Body of pancreas (tissue), 4 donors: ENCODE results near the gene KRTAP10-1. TPM values are rescaled to one million over a fixed set of nuclear protein-coding genes. Genes with fewer than 3 reads are reported as not detected.
A peak's percentile ranks its signal among the peaks of the same experiment; 100 is the strongest.

Source experiments
- ATAC-seq: fragments of 150-250 bp; one replicate; pipeline ENCODE4 v1.9.1; 2016
- DNase-seq, 4 donors: peaks; one replicate each; pipeline ENCODE4 v3.0.0-alpha.2; 2019
- H3K27ac ChIP-seq, 4 donors: fragments of 200-600 bp; sonication (generic); 1 replicate in 3 of 4; 2 replicates in 1 of 4; pipeline versions ENCODE4 v1.5.1 to v1.6.1; 2016 to 2019; ENCODE audit warnings: mild to moderate bottlenecking in 1 of 4, mixed read lengths in 1 of 4, moderate library complexity in 1 of 4
- H3K27me3 ChIP-seq, 2 donors: fragments of 200-600 bp; sonication (generic); one replicate each; pipeline ENCODE4 v1.6.0; 2016; ENCODE audit warnings: mild to moderate bottlenecking in 1 of 2
- H3K36me3 ChIP-seq, 2 donors: fragments of 200-600 bp; sonication (generic); replicated peaks in 1 of 2; 2 replicates each; pipeline ENCODE4 v1.5.1; 2016; ENCODE audit warnings: low read depth in 2 of 2; ENCODE audit not compliant: insufficient read depth in 1 of 2
- H3K4me1 ChIP-seq: fragments of 200-600 bp; sonication (generic); one replicate; pipeline ENCODE4 v1.6.0; 2016
- H3K4me3 ChIP-seq, 2 donors: fragments of 200-600 bp; sonication (generic); 1 replicate in 1 of 2; 2 replicates in 1 of 2; pipeline ENCODE4 v1.5.1; 2016 to 2019
- H3K9me3 ChIP-seq, 3 donors: fragments of 200-600 bp; sonication (generic); 1 replicate in 2 of 3; 2 replicates in 1 of 3; pipeline ENCODE4 v1.5.1; 2016
- POLR2A ChIP-seq, 3 donors: fragments of 450-650 bp; IDR thresholded peaks; one replicate each; pipeline ENCODE4 v1.6.1; 2016; ENCODE audit warnings: antibody characterized with exemption in 3 of 3, mild to moderate bottlenecking in 2 of 3
- WGBS, 2 donors: methylation state at CpG; one replicate each; pipeline ENCODE4 v1.1.5; 2017; 5-methylcytosine and 5-hydroxymethylcytosine counted together
- intact Hi-C: fragments of 100-400 bp; cut with DNase I; formaldehyde crosslinking; loops from one replicate; pipeline ENCODE4 v1.15.1; 2023
- total RNA-seq, 2 donors: library from RNA; depleted of rRNA; stranded (reverse); fragments of >200 nt; gene quantifications; one replicate each; pipeline ENCODE4 v1.1.0, GENCODE V29; 2016
- TF ChIP-seq, protein P1 (sequence below), 7 experiments: fragments of 450-650 bp in 4 of 7; fragments of 200-600 bp in 3 of 7; sonication (generic) in 3 of 7; IDR thresholded peaks; one replicate each; pipeline ENCODE4 v1.5.1; 2016 to 2019; ENCODE audit warnings: antibody characterized with exemption in 7 of 7

The KRTAP10-1 gene
- total RNA-seq, 2 donors from 2014 or later = not detected

DNA sequence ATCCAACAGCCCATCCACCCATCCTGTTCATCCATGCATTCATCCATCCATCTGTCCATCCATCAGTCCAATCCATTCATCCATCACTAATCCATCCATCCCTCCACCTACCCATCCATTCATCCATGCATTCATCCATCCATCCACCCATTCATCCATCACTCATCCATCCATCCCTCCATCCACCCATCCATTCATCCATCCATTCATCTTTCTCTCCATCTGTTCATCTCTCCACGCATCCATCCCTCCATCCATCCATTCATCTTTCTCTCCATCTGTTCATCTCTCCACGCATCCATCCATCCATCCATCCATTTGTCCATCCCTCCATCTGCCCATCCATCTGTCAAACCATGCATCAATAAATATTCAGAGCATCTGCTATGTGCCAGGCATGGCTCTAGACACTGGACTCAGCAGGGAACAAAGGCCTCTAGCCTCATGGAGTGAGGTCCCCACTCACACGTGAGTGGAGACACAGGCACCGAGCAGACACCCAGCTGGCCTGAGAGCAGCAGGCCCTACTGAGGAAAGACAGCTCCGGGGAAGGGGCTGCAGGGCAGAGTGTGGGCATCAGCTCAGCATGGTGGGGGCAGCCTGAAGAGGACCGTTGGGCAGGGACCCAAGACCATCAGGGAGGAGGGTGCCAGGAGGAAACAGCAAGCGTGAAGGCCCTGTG lies 9.6 kb downstream of the KRTAP10-1 start:
- H3K36me3 ChIP-seq = no peaks in the 10 kb centered on the region
- no peaks in the 10 kb centered on the region for H3K27me3 ChIP-seq
- no peak overlapping the region for H3K4me3 ChIP-seq
- intact Hi-C loops = no loop called here
- WGBS, 2 donors = 69 to 74% methylated on average over 7 of the region's 7 CpGs
- H3K9me3 ChIP-seq = no peaks in the 10 kb centered on the region
- no peaks in the 10 kb centered on the region for H3K4me1 ChIP-seq
- TF ChIP-seq, protein P1, sequence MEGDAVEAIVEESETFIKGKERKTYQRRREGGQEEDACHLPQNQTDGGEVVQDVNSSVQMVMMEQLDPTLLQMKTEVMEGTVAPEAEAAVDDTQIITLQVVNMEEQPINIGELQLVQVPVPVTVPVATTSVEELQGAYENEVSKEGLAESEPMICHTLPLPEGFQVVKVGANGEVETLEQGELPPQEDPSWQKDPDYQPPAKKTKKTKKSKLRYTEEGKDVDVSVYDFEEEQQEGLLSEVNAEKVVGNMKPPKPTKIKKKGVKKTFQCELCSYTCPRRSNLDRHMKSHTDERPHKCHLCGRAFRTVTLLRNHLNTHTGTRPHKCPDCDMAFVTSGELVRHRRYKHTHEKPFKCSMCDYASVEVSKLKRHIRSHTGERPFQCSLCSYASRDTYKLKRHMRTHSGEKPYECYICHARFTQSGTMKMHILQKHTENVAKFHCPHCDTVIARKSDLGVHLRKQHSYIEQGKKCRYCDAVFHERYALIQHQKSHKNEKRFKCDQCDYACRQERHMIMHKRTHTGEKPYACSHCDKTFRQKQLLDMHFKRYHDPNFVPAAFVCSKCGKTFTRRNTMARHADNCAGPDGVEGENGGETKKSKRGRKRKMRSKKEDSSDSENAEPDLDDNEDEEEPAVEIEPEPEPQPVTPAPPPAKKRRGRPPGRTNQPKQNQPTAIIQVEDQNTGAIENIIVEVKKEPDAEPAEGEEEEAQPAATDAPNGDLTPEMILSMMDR (IDR thresholded peaks at IDR 0.05) = no peak
- no peak for TF ChIP-seq POLR2A (IDR thresholded peaks at IDR 0.05)
- DNase-seq = peak in 1 of 4 donors; percentile 6
- H3K27ac ChIP-seq = no peak overlapping the region
- no peak for ATAC-seq

DNA sequence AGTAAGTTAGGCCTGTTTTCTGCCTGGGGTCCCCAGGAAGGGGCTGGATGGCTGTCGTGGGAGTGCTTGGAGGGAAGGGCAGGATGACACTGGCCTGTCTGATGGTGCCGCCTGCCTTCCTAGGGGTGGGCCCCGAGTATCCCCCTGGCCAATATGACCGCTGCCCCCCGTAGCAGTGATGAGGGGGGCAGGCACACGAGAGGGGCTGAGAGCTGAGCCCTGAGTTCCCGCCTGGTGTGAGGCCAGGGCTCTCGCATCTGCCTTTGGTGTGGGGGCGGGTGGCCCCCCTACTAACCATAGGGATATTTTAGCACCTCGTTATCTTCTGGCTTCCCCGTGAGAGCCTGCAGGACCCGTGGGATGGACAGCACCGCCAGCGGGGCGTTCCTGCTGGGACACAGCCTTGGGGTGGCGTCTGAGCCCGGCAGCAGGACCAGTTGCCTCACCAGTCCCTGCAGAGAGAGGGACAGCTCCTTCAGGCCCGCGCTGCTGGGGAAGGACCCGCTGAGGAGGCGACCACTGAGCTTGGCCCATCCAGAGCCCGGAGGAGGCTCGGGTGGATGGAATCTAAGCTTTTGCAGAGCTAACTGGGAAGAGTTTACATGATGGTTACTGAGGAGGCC lies 10.4 kb downstream of the KRTAP10-1 start:
- no peaks in the 10 kb centered on the region for H3K9me3 ChIP-seq
- H3K27ac ChIP-seq = no peak overlapping the region
- TF ChIP-seq, protein P1 (IDR thresholded peaks at IDR 0.05) = no peak
- no peak for TF ChIP-seq POLR2A (IDR thresholded peaks at IDR 0.05)
- ATAC-seq = no peak
- H3K27me3 ChIP-seq = no peaks in the 10 kb centered on the region
- H3K4me1 ChIP-seq = no peaks in the 10 kb centered on the region
- no peaks in the 10 kb centered on the region for H3K36me3 ChIP-seq
- intact Hi-C loops = no loop called here
- WGBS, 2 donors = 20 to 56% methylated on average over 1 to 16 of the region's 23 CpGs
- peak in 1 of 4 donors; percentile 3 for DNase-seq
- no peak overlapping the region for H3K4me3 ChIP-seq

DNA sequence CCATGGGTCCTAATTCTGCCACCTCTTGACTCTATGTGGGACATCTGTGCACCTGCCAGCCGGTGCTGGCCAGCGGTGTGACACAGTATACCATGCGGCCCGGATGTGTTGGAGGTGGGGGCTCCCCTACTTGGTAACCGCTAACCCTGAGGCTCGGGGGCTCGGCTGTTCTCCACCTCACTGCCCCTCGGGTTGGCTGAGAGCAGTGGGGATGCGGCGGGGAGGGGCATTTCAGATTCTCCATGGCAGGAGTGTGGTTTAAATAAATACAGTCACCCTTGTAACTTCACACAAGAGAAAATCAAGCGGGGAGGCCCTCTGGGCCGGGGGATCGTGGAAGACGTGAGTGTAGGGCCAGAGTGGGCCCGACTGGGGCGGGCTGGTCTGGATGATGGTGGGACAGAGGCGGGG lies 11.0 kb downstream of the KRTAP10-1 start:
- Histone ChIP-seq H3K4me1 (no peaks in the 10 kb centered on the region), H3K36me3 (no peaks in the 10 kb centered on the region), H3K4me3 (no peak overlapping the region), H3K27ac (no peak overlapping the region), H3K9me3 (no peaks in the 10 kb centered on the region), H3K27me3 (no peaks in the 10 kb centered on the region)
- TF ChIP-seq, protein P1 (IDR thresholded peaks at IDR 0.05) = no peak
- no peak for TF ChIP-seq POLR2A (IDR thresholded peaks at IDR 0.05)
- peak in 1 of 4 donors; percentile 1 for DNase-seq
- intact Hi-C loops = no loop called here
- WGBS, 2 donors = 78 to 79% methylated on average over 15 to 17 of the region's 17 CpGs
- ATAC-seq = no peak

DNA sequence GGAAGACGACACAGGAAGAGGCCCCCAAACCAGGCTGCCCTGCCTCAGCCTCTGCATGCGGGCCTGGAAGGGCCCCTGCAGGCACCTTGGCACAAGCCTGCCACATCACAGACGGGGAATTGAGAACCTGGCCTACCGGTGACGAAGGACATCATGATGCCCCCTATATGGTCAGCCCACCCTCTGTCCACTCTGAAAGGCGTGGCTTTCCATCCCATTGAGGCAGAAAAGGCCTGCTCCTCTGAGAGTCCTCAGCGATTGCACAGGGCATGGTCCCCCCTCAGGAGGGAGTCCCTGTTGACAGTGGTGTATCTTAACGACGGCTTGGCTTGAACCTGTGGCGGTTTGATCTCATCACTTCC lies 11.4 kb downstream of the KRTAP10-1 start:
- ATAC-seq = no peak
- peak in 1 of 4 donors; percentile 6 for DNase-seq
- no peak overlapping the region for H3K4me3 ChIP-seq
- H3K27ac ChIP-seq = no peak overlapping the region
- H3K4me1 ChIP-seq = no peaks in the 10 kb centered on the region
- no peak for TF ChIP-seq POLR2A (IDR thresholded peaks at IDR 0.05)
- TF ChIP-seq, protein P1 (IDR thresholded peaks at IDR 0.05) = no peak
- WGBS, 2 donors = 51 to 78% methylated on average over 4 to 10 of the region's 10 CpGs
- no peaks in the 10 kb centered on the region for H3K36me3 ChIP-seq
- intact Hi-C loops = no loop called here
- H3K9me3 ChIP-seq = no peaks in the 10 kb centered on the region
- H3K27me3 ChIP-seq = no peaks in the 10 kb centered on the region
